ENCODE results near the gene KTN1.

KTN1 gene

DNA sequence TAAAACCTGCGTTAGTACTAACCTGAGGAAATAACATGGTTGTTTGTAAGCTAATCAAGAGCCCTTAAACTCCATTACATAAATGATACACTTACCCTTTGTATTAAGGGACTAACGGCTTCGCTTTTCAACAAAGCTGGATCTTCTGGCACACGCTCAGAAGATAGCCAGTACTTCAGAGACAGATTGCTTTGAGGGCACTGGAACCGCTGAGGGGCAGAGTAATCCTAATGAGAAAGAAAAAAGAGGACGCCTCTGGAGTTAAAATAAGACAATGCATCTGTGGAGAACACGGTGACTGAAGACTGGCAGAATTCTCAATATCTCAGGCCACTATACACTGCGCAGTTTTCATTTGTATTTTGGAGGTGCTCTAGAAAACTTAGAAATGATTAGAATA lies 1.5 kb upstream of the KTN1 start:
- DNase-seq, result no peak

GRCh38 chr14:55580470-55581341 lies 699 bp downstream of the KTN1 start:
- DNase-seq, result peak; percentile 40

DNA sequence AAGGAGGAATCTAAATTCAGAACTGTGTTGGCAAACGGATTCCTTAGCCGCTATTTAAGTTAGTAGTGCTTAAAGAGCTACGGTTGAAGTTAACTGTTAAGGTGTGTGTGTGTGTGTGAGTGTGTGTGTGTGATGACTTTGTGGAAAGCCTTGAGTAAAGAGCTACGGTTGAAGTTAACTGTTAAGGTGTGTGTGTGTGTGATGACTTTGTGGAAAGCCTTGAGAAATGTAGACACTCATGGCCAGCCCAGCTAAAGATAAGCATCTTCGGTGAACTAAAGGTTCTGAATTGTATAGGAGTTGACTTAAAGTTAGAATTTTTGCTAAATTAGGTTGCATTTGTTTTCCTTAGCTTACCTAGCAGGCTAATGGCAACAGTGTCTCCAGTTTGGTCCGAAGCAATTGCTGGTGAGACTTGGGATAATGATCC lies 1.4 kb downstream of the KTN1 start:
- no peak for DNase-seq

GRCh38 chr14:55582746-55583145 lies 2.7 kb downstream of the KTN1 start:
- DNase-seq, result no peak

DNA sequence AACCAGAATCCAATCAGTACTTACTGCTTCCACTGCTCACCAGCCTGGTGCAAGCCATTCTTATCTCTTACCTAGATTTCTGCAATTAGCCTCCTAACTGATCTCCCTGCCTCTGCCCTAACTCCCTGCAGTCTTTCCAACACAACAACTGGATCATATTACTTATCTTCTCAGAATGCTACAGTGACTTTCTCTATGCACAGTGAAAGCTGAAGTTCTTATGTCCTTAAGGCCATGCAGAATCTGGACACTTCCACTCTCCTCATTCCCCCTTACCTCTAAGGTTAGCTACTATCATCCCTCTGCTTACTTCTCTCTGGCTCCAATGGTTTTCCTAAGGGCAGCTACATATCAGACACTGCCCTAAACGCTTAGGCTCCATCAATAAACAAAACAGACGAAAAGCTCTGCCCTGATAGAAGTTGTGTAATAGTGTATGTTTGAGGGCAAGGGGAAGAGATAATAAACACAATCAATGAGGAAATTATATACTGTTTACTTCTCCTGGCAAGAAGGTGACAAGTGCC lies 4.0 kb downstream of the KTN1 start:
- no peak for DNase-seq

DNA sequence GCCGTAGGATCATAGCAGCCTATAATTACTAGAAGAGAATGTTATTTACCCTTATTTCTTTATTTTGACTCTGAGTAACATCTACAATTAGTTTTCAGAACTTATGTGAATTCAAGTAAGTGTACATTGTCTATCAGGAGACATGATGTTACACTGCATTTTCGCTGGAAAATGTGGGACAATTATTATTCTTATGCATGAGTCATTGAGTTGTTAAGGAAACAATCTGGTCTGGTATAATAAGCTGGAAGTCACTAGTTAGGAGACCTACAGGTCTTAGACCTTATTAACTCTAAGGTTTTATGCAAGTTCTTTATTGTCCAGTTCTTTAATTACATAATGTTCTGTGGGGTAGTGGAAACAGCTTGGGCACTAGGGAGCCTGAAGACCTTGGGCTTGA lies 5.8 kb downstream of the KTN1 start:
- DNase-seq, result no peak

DNA sequence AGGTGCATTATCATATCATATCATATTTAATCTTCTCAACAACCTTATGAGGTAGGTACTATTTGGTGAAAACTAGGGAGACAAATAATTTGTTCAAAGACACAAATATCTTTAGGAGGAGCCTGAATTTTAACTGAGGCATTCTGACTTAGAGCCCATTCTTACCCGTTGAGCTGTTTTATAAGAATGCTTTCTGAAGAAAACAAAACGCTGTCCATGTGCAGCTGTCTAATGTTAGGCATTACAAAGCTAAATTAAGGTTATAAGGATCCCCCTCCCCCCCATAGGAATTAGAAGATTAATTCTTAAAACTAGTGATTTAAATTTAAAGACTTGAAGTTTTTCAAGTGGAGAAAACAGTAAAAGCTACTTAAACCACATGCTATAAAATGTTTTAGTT lies 6.4 kb downstream of the KTN1 start:
- DNase-seq, result no peak

GRCh38 chr14:55587847-55588246 lies 7.8 kb downstream of the KTN1 start:
- no peak for DNase-seq

DNA sequence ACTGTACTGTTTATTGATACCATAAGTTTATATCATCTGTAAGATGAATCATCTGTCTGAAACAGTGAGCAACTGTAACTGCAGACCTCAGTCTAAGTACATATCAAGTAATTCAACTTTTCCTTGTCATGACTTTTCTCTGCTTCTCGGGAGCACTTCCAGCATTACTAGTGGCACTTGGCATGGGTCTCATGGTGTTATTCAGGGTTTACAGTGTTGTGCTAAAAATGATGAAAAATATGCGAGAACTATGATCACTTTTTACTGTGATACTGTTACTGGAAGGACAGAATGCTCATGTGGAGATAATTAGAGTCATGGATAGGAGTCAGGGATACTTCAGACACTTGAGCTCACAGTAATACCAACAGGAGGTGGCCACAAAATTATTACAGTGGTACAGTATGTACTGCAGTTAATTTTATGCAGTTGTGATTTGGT lies 8.3 kb downstream of the KTN1 start:
- DNase-seq, result peak; percentile 55

- no peak for DNase-seq
These were observed 9.2 kb downstream of the KTN1 start for GRCh38 chr14:55589171-55589570.

DNA sequence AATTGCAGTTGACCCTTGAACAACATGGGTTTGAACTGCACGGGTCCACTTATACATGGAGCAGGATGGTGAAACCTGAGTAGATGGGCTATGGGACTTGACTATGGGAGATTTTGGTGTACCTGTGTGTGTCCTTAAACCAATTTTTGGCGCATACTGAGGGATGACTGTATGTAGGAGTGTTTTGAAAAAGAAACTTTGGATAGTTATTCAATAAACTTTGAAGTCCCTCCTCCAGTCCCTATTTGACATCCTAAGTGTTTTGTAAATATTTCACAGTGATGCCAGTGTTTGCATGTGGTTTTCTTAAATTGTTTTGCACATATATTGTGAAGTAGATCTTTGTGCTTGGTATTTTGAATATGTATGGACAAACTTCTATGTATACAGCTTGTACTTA lies 12.4 kb downstream of the KTN1 start:
- DNase-seq, result no peak

DNA sequence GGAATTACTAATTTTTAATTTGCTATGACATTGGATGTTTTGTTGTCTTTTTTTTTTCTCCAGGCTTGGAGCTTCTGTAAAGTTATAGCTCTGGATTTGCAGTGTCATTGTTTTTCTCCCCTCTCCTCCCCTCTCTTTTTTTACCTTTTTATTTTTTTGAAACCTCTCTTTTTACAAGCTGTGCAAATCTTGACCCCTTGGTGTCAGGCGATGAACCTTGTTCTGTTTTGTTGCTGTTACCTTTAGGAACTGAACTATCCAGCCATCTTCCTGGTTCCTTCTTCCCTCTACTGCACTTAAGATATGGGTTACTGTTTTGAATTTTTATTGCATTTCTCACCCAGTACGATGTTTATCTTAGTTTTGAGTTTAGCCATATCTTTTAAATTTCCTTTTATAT lies 13.7 kb downstream of the KTN1 start:
- DNase-seq, result no peak

DNA sequence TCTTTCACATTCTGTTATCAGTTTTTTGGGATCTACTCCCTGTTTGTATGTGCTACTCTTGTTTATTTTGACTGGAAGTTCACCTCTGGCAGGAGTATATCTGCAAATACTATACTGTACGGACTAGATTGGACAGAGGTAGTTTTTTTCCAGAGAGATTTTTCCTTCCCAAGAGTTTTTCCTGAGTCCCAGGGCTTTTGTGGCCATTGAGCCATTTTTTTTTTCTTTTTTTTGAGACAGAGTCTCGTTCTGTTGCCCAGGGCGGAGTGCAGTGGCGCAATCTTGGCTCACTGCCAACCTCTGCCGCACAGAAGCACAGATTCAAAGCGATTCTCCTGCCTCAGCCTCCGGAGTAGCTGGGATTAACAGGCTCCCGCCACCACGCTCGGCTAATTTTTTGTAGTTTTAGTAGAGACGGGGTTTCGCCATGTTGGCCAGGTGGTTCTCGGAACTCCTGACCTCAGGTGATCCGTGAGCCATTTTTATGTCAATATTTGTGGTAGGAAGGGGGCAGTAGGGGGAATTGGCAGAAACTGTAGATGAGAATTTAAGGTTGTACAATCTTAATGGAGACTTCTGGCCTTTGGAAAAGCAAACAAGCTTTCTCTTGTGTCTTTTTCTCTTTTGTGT lies 19.4 kb downstream of the KTN1 start:
- DNase-seq, result no peak

GRCh38 chr14:55600784-55601561 lies 21.0 kb downstream of the KTN1 start:
- peak; percentile 54 for DNase-seq

DNA sequence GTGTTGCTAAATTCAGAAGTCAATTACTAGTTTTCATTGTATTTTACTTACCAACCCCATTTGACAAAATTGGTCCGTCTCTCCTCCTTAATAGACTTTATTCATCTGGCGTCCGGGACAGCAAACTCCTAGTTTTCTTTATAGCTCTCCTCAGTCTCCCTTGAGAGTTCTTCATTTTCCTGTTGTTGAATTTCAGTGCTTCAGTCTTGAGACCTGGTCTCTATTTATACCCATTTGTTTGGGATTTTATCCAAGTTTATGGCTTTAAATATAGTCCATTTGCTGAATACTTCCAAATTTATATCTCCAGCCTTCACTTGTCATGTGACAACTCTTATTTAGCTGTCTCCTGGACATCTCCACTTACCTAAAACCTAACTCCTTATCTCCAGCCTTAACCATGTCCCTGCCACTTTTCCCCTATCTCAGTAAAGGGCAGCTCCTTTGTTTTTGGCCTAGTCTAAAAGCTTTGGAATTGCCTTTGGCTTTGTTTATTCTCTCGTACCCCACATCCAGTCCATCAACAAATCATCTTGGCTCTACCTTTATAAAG lies 23.5 kb downstream of the KTN1 start:
- no peak for DNase-seq

DNA sequence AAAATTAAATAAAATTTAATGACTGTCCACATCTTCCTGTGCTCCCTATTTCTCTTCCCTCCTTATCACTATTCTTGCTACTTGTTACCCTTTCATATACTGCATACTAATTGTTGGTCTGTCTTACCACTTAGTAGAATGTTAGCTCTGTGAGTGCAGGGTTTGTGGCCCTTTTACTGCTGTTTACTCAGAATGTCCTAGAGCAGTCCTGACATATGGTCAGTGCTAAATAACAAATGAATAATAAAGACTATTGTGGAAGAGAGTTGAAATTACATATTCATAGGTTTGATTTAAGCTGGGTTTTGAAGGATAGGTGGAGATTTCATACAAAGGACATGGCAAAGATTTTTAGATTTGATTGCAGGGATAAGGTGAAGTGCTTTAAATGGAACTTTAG lies 24.5 kb downstream of the KTN1 start:
- DNase-seq, result no peak

GRCh38 chr14:55604900-55605418 lies 25.0 kb downstream of the KTN1 start:
- no peak for DNase-seq

GRCh38 chr14:55605793-55606192 lies 25.8 kb downstream of the KTN1 start:
- DNase-seq, result peak; percentile 40

DNA sequence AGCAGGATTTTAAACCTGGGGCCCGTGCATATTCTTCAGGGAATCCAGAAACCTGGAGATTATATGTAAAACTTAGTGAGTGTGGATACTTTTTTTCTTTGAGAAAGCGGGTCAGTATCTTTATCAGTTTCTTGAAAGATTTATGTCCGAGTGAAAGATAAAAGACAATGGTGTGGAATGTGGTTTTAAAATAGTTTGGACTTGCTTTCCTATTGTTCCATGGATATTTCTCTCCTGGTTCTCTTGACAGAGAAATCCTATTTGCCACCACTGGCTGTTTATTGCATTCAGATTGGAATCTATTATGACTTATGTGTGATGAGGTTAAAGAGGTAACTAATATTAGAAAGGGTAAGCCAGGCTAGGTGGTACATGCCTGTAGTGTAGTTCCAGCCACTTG lies 27.4 kb downstream of the KTN1 start:
- no peak for DNase-seq

GRCh38 chr14:55609681-55610080 lies 29.7 kb downstream of the KTN1 start:
- DNase-seq, result peak; percentile 75

DNA sequence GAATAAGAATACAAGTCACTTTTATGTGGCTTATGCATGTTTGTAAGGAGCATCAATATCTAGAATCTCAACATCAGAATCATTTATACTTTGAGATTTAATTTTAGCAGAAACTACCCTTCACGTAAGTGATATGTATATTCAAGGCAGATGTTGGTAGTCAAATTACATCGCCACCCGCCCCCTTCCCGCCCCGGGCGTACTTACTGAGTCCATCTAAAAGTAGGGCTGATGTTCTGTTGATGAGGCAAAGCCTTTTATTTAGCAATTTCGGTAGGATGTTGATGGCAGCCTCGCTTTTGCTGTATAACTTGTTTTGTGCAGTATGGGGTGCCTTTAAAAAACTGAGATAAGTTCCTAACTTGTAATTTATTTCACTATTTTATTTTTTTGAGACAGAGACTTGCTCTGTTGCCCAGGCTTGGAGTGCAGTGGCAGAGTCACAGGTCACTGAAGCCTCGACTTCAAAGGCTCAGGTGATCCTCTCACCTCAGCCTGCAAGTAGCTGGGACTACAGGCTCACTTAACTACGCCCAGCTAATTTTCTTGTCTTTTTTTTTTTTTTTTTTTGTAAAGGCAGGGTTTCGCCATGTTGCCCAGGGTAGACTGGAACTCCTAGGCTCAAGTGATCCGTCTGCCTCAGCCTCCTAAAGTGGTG lies 30.8 kb downstream of the KTN1 start:
- no peak for DNase-seq

DNA sequence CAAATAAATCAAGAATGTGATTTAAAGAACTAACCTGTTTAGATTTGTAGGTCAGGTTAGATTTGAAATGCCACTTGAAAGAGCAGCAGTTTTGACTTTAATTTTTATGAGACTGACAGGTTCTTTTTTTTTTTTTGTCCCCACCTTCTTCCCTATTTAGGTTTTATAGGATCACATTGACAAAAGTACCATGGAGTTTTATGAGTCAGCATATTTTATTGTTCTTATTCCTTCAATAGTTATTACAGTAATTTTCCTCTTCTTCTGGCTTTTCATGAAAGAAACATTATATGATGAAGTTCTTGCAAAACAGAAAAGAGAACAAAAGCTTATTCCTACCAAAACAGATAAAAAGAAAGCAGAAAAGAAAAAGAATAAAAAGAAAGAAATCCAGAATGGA lies 31.9 kb downstream of the KTN1 start:
- DNase-seq, result no peak
